SK-N-SH treated with all-trans-retinoic acid at 6 μM for 48 hours (cell line): ENCODE data around the gene C17orf100.

Experiments used
- ATAC-seq: fragments of 200-7000 bp; cut with Tn5 transposase; 3 replicates; pipeline ENCODE4 v1.9.1; 2020; ENCODE audit warnings: mild to moderate bottlenecking, moderate library complexity
- BACH2 ChIP-seq: fragments of 250-450 bp; sonication (Bioruptor Pico); IDR thresholded peaks from 2 replicates; pipeline ENCODE4 v1.9.0; 2021; ENCODE audit warnings: mild to moderate bottlenecking, borderline replicate concordance
- CREB5 ChIP-seq: fragments of 250-450 bp; sonication (Bioruptor Pico); IDR thresholded peaks from 2 replicates; pipeline ENCODE4 v1.5.1; 2020; ENCODE audit warnings: low read depth, mild to moderate bottlenecking, moderate library complexity
- GLIS3 ChIP-seq: fragments of 250-450 bp; sonication (Bioruptor Pico); IDR thresholded peaks from 2 replicates; pipeline ENCODE4 v1.5.0; 2020; ENCODE audit warnings: mild to moderate bottlenecking, moderate library complexity
- ISL1 ChIP-seq: fragments of 250-450 bp; sonication (Bioruptor Pico); IDR thresholded peaks from 2 replicates; pipeline ENCODE4 v2.1.2; 2022; ENCODE audit warnings: mild to moderate bottlenecking, moderate library complexity
- PATZ1 ChIP-seq: fragments of 250-450 bp; sonication (Bioruptor Pico); IDR thresholded peaks from 2 replicates; pipeline ENCODE4 v1.8.0; 2020; ENCODE audit warnings: mild to moderate bottlenecking, moderate library complexity, borderline replicate concordance
- SNAI2 ChIP-seq: fragments of 250-450 bp; sonication (Bioruptor Pico); IDR thresholded peaks from 2 replicates; pipeline ENCODE4 v1.5.0; 2020; ENCODE audit warnings: mild to moderate bottlenecking, moderate library complexity
- TCF4 ChIP-seq: fragments of 250-450 bp; sonication (Bioruptor Pico); IDR thresholded peaks from 2 replicates; pipeline ENCODE4 v1.8.0; 2021; ENCODE audit warnings: mild to moderate bottlenecking, moderate library complexity, borderline replicate concordance
- TOX ChIP-seq: fragments of 250-450 bp; sonication (Bioruptor Pico); IDR thresholded peaks from 2 replicates; pipeline ENCODE4 v1.8.0; 2021; ENCODE audit warnings: mild to moderate bottlenecking, moderate library complexity, borderline replicate concordance
- TSHZ2 ChIP-seq: fragments of 250-450 bp; sonication (Bioruptor Pico); IDR thresholded peaks from 2 replicates; pipeline ENCODE4 v1.5.0; 2020; ENCODE audit warnings: mild to moderate bottlenecking, moderate library complexity
- ZC3H10 ChIP-seq: fragments of 250-450 bp; sonication (Bioruptor Pico); IDR thresholded peaks from 2 replicates; pipeline ENCODE4 v1.5.1; 2021; ENCODE audit warnings: mild to moderate bottlenecking, moderate library complexity
- ZFP3 ChIP-seq: fragments of 250-450 bp; sonication (Bioruptor Pico); IDR thresholded peaks from 2 replicates; pipeline ENCODE4 v1.5.0; 2020; ENCODE audit warnings: mild to moderate bottlenecking, moderate library complexity
- ZFP30 ChIP-seq: fragments of 450-650 bp; formaldehyde crosslinking; IDR thresholded peaks from 2 replicates; pipeline ENCODE4 v1.5.0; 2022; ENCODE audit warnings: mild to moderate bottlenecking, moderate library complexity
- ZNF565 ChIP-seq: fragments of 450-650 bp; formaldehyde crosslinking; conservative IDR thresholded peaks from 2 replicates; pipeline ENCODE4 v1.5.0; 2020; ENCODE audit warnings: low read depth, mild to moderate bottlenecking, moderate library complexity
- ZNF70 ChIP-seq: fragments of 450-650 bp; formaldehyde crosslinking; IDR thresholded peaks from 2 replicates; pipeline ENCODE4 v1.5.0; 2020; ENCODE audit warnings: mild to moderate bottlenecking, moderate library complexity

The C17orf100 gene

GRCh38 chr17:6639586-6640535 lies 11.7 kb upstream of the C17orf100 start:
- peak; percentile 73 for ATAC-seq
- TF ChIP-seq TSHZ2 (CRISPR knock-in tag) = no peak

GRCh38 chr17:6640536-6641246 lies 10.9 kb upstream of the C17orf100 start, which contains the start of the genes KIAA0753 and TXNDC17:
Gene KIAA0753 (minus strand): TSS chr17:6640711. CDS start chr17:6635103, 5,608 bp downstream.
Gene TXNDC17 (plus strand): TSS chr17:6641060. CDS start chr17:6641083, 23 bp downstream.
- peak; percentile 92 for ATAC-seq

GRCh38 chr17:6641247-6641863 lies 10.2 kb upstream of the C17orf100 start:
- TF ChIP-seq TCF4 (CRISPR knock-in tag) = no peak
- peak; percentile 5; the same call in 1 of the 2 replicates for TF ChIP-seq ZFP3 (CRISPR knock-in tag)
- TF ChIP-seq ZFP30 (CRISPR knock-in tag) = no peak
- no peak for TF ChIP-seq ZNF70 (CRISPR knock-in tag)
- no peak for TF ChIP-seq BACH2 (CRISPR knock-in tag)
- TF ChIP-seq TOX (CRISPR knock-in tag) = no peak
- TF ChIP-seq, all 23 proteins: peak for 1
- ATAC-seq = peak; percentile 54

More at GRCh38 chr17:6640536-6641246, 10.9 kb upstream of the C17orf100 start, which contains the start of the genes KIAA0753 and TXNDC17:
- peak; percentile 53; the same call in 1 of the 2 replicates for TF ChIP-seq ZFP3 (CRISPR knock-in tag)
- TF ChIP-seq CREB5 (CRISPR knock-in tag) = no peak
- TF ChIP-seq TCF4 (CRISPR knock-in tag) = 0 out of 2 replicates have a peak, but pooled peaks have one; percentile 17
- TF ChIP-seq GLIS3 (CRISPR knock-in tag) = peak; percentile 43; the same call in 1 of the 2 replicates
- TF ChIP-seq PATZ1 = peak; percentile 18; the same call in 1 of the 2 replicates

- TF ChIP-seq CREB5 (CRISPR knock-in tag) = no peak
- TF ChIP-seq TOX (CRISPR knock-in tag) = no peak
- TF ChIP-seq SNAI2 (CRISPR knock-in tag) = no peak
- TF ChIP-seq ZFP3 (CRISPR knock-in tag) = no peak
- no peak for TF ChIP-seq ZNF565 (CRISPR knock-in tag)
- ATAC-seq = no peak
Observed at GRCh38 chr17:6642592-6642991, 9.0 kb upstream of the C17orf100 start.

GRCh38 chr17:6643451-6644125 lies 8.0 kb upstream of the C17orf100 start:
- no peak for ATAC-seq
- TF ChIP-seq ZNF565 (CRISPR knock-in tag) = no peak
- no peak for TF ChIP-seq GLIS3 (CRISPR knock-in tag)
- TF ChIP-seq BACH2 (CRISPR knock-in tag) = no peak
- no peak for TF ChIP-seq ZC3H10 (CRISPR knock-in tag)
- TF ChIP-seq CREB5 (CRISPR knock-in tag) = no peak
- no peak for TF ChIP-seq ISL1 (CRISPR knock-in tag)
